EH (cell line): ENCODE data around the gene DOK1.
"Not testable (repeated sequence)": the region's sequence is repeated elsewhere in the genome, so short reads cannot be mapped to it uniquely, and the experiment has no call there.

Source experiments
- DNase-seq: peaks from one replicate; pipeline ENCODE4 v3.0.0-alpha.2; 2015; ENCODE audit warnings: low read depth

The DOK1 gene

GRCh38 chr2:74548900-74549826, 5.4 kb upstream of the DOK1 start:
- peak; percentile 65 for DNase-seq

DNA sequence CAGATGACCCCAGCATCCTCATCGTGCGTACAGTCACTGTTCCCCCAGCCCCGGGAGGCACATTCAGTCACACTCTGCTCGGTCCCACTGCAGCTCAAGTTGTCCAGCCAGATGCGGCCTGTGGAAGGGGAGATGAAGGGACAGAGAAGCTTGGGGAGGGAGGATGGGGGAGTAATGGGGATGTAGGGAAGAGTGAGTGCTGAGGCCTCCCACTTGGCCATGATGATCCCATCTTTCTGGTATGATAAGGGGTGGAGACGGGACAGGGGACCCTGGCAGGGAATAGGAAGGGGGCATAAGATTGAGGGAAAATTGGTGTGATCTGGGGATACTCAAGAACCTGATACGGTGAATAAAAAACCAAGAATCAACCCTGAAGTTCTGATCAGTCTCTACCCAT, 4.3 kb upstream of the DOK1 start:
- peak; percentile 52 for DNase-seq

DNA sequence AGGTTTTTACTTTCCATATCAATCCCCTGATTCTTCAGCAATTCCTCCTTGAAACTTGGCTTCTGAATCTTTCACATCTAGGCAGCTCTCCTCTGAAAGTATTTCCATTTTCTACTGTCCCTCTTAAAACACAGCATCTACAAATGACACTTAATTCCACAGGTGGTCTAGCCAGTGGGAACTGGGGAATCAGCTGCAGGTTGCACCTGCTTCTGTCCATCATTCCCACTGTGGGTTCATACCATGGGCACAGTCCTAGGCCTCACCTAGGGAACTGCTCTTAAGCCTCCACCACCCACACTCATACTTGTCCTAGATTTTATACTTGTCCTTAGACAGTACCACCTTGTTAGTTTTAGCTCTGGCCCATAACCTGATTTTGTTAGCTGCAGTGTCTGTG, 3.0 kb upstream of the DOK1 start:
- DNase-seq, result no peak

GRCh38 chr2:74551942-74552913, 2.3 kb upstream of the DOK1 start:
- DNase-seq, result peak; percentile 51

DNA sequence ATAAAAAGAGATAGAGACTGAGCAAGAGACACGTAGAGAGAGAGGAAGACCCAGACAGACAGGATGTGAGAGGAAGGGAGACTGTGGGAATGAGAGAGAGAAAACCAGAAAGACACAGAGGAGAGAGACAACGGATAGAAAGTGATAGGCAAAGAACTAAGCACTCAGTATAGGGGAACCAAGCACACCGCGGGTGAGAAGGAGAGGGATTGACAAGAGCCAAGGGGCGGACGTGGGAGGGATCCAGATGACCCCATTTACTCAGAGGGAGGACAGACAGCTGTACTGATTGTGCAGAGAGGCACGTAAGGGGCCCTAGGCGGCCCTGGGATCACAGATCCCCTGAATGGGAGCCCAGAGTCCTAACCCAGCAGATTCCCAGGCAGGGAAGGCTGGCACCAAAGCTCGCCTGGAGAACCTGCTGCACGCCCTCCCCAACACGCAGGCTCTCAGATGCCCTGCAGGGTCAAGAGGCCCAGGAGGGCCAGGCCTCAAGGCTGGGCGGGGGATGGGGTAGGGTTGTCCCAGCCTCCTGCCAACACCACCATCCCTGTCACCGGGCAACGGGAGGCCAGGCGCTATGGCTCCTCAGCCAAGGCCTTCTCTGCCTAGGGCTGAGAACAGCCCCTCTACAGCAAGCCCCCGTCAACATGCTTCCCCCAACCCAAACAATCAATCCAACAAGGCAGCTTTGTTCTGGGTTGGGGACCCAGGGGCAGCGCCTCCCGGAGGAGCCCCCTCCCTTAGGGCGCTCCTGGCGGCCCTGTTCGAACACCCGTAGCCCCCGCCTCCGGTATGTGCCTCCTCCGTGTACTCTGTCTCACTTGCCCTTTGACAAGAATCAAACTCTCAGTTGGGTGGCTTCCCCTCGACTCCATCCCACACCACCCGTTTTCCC, 1.4 kb upstream of the DOK1 start:
- DNase-seq, result peak; percentile 54

- DNase-seq, result peak; percentile 52
These were observed 456 bp downstream of the DOK1 start for GRCh38 chr2:74554820-74555531.

- DNase-seq, result no peak
These were observed 1.1 kb downstream of the DOK1 start for GRCh38 chr2:74555610-74556103.

DNA sequence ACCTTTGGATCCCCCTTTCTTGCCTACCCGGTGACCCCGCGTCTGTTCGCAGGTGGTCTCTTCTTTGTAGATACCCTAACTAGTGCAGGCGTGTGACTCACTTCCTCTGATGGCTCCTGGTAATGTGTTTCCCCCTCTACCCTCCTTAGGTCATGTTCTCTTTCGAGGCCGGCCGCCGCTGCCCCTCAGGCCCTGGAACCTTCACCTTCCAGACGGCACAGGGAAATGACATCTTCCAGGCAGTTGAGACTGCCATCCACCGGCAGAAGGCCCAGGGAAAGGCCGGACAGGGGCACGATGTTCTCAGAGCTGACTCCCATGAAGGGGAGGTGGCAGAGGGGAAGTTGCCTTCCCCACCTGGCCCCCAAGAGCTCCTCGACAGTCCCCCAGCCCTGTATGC, 1.6 kb downstream of the DOK1 start:
- DNase-seq, result no peak

DNA sequence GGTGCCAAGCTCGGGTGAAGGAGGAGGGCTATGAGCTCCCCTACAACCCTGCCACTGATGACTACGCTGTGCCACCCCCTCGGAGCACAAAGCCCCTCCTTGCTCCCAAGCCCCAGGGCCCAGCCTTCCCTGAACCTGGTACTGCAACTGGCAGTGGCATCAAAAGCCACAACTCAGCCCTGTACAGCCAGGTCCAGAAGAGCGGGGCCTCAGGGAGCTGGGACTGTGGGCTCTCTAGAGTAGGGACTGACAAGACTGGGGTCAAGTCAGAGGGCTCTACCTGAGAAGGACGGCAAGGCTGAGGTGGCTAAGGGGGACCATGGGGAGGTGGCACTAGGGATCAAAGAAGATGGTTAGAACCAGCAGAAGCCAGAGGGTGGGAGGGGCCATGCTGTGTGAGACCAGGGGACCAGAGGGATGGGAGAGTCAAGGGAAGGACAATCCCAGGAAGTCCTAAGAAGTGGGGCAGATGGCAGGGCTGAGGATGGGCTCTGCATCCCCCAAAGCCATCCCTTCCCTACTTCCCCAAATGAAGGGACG, 2.4 kb downstream of the DOK1 start:
- DNase-seq, result no peak

DNA sequence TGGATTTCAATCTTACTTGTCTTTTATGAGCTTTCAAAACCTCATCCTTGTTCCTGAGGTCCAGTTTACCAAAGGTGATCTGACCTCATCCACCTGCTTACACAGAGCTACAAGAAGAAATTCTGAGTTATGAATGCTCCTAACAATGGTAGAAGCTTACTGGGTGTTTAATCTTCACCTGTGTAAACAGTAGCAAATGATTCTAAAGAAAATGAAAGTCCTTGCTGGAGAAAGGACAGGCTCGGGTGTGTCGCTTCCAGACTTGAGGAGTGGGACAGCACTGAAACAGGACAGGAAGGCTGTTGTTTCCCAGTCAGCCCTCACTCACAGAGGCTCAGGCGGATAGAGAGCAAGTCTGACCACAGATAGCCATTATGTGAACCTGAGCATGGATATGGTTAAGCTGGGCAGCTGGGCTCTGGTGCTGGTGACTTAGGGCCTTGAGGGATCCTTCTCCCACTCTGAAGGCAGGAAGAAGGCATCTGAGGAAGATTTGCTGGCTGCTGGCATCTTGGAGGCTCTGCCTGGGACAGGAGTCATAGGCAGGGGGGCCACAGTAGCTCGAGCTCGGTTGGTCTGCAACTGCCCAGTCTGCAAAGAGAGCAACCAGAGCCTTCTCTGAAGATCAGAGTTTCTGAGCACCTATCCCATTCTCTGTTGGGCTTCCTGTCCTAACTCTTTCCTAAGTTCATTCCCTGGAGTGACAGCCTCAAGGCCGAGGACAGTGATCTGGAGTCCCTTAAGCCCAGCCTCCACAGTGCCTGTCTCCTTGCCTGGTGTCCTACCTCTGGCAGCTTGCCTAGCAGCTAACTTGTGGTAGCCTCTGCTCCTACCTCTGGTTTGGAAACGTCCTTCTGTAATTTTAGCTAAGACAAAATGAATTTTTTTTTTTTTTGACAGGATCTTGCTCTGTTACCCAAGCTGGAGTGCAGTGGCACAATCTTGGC, 4.0 kb downstream of the DOK1 start:
- DNase-seq, result no peak

- DNase-seq, result no peak
These were observed 5.4 kb downstream of the DOK1 start for GRCh38 chr2:74559912-74560311.

- peak; percentile 10 for DNase-seq
These were observed 6.1 kb downstream of the DOK1 start for GRCh38 chr2:74560591-74560990.

GRCh38 chr2:74561022-74561421, 6.5 kb downstream of the DOK1 start:
- DNase-seq, result not testable (repeated sequence)

GRCh38 chr2:74562126-74562775, 7.7 kb downstream of the DOK1 start:
- DNase-seq, result peak; percentile 24

- DNase-seq, result peak; percentile 79
These were observed 9.7 kb downstream of the DOK1 start for GRCh38 chr2:74564222-74564621.

GRCh38 chr2:74566076-74566753, 11.7 kb downstream of the DOK1 start:
- no peak for DNase-seq

GRCh38 chr2:74566754-74567085, 12.2 kb downstream of the DOK1 start:
- peak; percentile 99 for DNase-seq

- peak; percentile 93 for DNase-seq
These were observed 13.4 kb downstream of the DOK1 start for GRCh38 chr2:74567881-74568280.
